GM03348 (cell line): ENCODE data around the gene MIEF1.
A peak's percentile ranks its signal among the peaks of the same experiment; 100 is the strongest.

ENCODE experiments used
- DNase-seq: peaks from one replicate; pipeline ENCODE4 v3.0.0; 2012; ENCODE audit warnings: low spot score

The MIEF1 gene

DNA sequence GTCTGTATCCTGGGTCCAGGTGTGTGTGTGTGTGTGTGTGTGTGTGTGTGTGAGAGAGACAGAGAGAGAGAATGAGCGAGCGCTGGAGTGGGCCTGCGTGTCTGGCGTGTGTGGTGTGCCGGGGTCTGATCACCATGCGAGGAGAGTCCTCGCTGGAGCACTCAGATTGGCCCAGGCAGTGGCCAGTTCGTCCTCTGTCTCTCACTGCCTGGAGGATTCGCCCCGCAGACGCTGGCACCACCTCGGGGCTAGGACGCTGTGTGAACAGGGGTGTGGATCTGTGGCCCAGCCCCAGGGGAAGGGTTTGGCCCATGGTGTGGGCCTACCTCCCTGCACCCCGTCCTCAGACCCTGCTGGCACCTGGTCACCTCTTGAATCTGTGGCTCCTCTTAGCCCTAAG, 56.9 kb downstream of the MIEF1 start:
- DNase-seq, result no peak

DNA sequence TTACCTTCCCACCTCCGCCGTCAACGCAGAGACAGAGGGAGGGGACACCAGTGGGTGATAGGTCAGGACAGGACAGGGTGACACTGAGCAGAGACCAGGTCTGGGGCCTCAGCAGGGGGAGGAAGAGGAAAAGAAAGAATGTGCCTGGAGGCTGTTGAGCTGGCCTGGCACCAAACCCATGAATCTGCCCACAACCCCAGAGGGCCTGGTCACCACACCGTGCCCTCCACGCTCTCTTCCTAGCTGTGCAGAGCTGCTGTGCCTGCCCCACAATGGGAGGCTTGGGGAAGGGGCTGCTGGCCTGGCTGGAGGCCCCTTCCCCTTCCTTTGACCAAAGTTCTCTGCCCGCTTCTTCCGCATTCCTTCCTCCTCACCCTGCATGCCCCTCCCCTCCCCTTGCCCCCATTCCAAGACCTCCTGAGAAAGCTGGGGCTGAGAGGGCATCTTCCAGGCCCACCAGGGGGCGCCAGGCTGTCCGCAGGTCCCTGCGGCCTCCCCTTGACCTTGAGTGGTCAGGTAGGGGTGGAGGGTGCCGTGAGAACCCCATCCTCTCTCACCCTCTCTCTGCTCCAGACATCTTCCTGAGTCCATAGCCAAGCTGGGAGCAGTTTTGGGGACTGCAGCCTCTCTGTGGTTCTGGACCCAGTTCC, 57.5 kb downstream of the MIEF1 start:
- DNase-seq, result peak; percentile 38

DNA sequence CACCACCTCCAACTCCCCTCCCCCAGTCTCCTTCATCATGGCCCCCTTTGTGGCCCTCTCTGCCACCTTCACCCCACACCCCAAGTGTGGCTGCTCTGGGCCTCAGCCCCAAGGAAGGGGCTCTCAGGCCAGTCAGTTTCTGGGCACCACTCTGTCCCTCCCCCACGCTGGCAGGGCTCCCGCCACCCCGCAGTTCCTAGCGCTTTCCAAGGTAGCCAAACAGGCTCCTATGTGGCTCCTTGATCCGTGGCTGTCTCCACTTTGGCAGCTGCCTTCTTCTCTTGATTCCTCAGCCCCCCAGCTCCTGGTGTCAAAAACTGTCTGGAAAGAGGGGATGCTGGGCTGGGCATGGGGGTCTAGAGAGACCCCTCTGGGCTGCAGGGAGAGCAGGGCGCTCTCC, 58.0 kb downstream of the MIEF1 start:
- DNase-seq, result no peak

DNA sequence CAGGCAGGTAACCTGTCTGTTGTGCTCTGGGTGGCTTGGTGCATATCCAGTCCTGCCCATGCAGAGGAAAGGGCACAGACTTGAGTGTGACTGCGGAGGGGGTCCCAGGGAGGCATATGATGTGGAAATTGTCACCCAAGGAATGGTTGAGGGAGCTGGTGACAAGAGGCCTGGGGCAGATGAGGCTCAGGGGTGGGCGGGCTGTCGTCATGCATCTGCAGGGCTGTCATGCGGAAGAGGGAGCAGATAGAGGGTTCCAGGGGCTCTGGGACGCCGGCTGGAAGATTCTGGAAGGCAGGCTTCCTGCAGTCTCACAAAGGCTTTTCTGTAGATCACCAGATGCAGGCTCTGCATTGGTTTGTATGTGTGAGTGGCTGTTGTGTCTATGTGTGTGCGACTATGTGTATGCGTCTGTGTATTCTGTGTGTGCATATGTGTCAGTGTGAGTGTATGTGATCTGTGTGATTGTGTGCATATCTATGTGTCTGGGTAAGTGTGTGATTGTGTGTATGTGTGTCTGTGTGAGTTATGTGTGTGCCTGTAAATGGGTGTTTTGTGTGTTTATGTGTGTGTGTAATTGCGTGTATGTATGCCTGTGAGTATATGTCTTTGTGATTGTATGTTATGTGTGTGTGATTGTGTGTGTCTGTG, 60.9 kb downstream of the MIEF1 start:
- no peak for DNase-seq

DNA sequence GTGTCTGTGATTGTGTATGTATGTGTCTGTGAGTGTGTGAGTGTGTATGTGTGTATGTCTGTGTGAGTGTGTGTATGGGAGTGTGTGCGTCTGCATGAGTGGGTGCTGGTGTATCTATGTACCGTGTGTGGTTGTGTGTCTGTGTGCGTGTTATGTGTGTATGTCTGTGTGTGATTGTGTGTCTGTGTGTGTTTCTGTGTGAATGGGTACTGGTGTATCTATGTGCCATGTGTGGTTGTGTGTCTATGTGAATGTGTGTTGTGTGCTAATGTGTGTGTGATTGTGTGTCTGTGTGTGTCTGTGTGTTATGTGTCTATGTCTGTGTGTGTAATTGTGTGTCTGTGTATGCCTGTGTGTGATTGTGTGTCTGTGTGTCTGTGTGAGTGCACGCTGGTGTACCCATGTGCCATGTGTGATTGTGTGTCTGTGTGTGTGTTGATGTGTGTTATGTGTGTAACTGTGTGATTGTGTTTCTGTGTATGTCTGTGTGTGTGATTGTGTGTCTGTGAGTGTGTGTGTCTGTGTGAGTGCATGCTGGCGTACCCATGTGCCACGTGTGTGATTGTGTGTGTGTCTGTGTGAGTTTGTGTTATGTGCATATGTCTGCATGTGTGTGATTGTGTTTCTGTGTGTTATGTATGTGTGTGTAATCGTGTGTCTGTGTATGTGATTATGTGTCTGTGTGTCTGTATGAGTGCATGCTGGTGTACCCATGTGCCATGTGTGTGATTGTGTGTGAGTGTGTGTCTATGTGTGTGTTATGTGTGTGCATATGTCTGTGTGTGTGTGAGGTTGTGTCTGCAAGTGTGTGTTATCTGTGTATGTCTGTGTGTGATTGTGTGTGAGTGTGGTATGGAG, 61.7 kb downstream of the MIEF1 start:
- DNase-seq, result no peak

DNA sequence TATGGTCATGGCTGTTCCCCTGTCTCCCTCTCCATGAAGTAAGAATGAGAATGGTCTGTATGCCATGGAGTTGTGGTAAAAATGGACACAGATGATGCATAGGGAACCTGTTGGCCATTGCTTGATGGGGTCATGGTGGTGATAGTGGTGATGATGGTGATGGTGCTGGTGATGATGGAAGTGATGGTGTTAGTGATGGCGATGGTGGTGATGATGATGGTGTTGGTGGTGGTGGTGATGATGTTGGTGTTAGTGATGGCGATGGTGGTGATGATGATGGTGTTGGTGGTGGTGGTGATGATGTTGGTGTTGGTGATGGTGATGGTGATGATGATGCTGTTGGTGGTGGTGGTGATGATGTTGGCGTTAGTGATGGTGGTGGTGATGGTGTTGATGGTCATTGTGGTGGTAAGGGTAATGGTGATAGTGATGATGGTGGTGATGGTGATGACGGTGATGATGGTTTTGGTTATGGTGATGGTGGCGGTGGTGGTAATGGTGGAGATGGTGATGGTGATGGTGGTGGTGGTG, 63.4 kb downstream of the MIEF1 start:
- DNase-seq, result no peak

DNA sequence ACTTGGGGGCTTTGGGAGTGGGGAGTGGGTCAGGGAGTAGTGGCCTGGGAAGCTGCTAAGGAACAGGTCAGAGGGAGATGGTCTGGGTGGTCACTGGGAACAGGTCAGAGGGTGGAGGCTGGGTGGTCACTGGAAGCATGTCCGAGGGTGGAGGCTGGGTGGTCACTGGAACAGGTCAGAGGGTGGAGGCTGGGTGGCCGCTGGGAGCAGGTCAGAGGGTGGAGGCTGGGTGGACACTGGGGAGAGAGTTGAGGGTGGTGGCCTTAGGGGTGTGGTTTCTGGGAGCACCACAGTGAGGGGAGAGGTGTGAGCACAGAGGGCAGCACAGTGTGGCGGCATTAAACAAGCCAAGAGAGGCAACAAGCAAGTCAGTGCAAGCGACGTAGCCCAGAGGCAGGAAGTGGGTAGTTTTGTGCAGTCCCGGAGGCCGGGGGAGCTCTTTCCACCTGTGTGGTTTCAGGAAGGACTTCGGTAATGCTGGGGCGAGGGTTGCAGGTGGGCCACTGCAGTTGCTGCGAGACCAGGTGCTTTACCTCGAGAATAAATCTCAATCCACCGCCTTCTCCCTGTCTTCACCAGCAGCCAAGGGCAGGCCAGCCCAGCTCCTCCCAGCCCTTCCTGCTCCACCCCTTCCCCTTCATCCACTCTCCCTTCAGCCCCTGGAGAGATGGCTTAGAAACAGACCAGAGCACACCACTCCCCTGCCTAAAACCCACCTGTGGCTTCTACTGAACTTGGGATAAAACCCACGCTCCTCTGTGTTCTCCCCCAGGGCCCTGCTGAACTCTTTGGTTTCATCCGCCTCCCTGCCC, 65.3 kb downstream of the MIEF1 start:
- no peak for DNase-seq
